ENCODE data around the gene MISP. TPM values are rescaled to one million over a fixed set of nuclear protein-coding genes. Genes with fewer than 3 reads are reported as not detected.
A peak's percentile ranks its signal among the peaks of the same experiment; 100 is the strongest.

MISP gene
- total and polyA plus RNA-seq, 12 donors: 0.01 TPM; not detected in 11

GRCh38 chr19:784541-784940 is 33.6 kb downstream of the MISP start:
- Histone ChIP-seq H3K4me1 (peaks cover 7 to 74% (median 25%) of the 10 kb centered on the region in 9 donors), H3K27me3 (peaks cover 0 to under 1% (median 0%) of the 10 kb centered on the region in 7 donors), H3K36me3 (no peaks in the 10 kb centered on the region), H3K27ac (peak overlapping the region in 6 of 10 donors; percentile 30 to 89 (median 80)), H3K9me3 (no peaks in the 10 kb centered on the region), H3K4me3 (peak overlapping the region in 2 of 10 donors; percentile 33 to 39)
- TF ChIP-seq, protein P1, sequence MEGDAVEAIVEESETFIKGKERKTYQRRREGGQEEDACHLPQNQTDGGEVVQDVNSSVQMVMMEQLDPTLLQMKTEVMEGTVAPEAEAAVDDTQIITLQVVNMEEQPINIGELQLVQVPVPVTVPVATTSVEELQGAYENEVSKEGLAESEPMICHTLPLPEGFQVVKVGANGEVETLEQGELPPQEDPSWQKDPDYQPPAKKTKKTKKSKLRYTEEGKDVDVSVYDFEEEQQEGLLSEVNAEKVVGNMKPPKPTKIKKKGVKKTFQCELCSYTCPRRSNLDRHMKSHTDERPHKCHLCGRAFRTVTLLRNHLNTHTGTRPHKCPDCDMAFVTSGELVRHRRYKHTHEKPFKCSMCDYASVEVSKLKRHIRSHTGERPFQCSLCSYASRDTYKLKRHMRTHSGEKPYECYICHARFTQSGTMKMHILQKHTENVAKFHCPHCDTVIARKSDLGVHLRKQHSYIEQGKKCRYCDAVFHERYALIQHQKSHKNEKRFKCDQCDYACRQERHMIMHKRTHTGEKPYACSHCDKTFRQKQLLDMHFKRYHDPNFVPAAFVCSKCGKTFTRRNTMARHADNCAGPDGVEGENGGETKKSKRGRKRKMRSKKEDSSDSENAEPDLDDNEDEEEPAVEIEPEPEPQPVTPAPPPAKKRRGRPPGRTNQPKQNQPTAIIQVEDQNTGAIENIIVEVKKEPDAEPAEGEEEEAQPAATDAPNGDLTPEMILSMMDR (IDR thresholded peaks at IDR 0.05): no peak
- ATAC-seq (no peak), DNase-seq (no peak)
- intact Hi-C loops (cut with DNase I): no loop called here
- whole genome bisulfite sequencing, 2 donors: 44 to 52% methylated on average over 13 of the region's 13 CpGs

GRCh38 chr19:787536-787935 is 36.6 kb downstream of the MISP start:
- Histone ChIP-seq H3K9me3 (no peaks in the 10 kb centered on the region), H3K36me3 (no peaks in the 10 kb centered on the region), H3K27ac (peak overlapping the region in 9 of 10 donors; percentile 27 to 88 (median 79)), H3K4me3 (no peak overlapping the region), H3K27me3 (no peaks in the 10 kb centered on the region), H3K4me1 (peaks cover 9 to 77% (median 42%) of the 10 kb centered on the region in 9 donors)
- WGBS, 2 donors: 85 to 88% methylated on average over 16 of the region's 16 CpGs
- intact Hi-C loops (cut with DNase I): no loop called here
- TF ChIP-seq, protein P1 (IDR thresholded peaks at IDR 0.05): no peak
- DNase-seq (no peak), ATAC-seq (no peak)

GRCh38 chr19:788686-788982 is 37.7 kb downstream of the MISP start:
- H3K4me1 ChIP-seq: peaks cover 7 to 75% (median 45%) of the 10 kb centered on the region in 9 donors
- TF ChIP-seq, protein P1 (IDR thresholded peaks at IDR 0.05): no peak
- intact Hi-C loops (cut with DNase I): no loop called here
- H3K9me3 ChIP-seq: no peaks in the 10 kb centered on the region
- no peaks in the 10 kb centered on the region for H3K27me3 ChIP-seq
- peak overlapping the region in 5 of 10 donors; percentile 4 to 32 (median 25) for H3K4me3 ChIP-seq
- ATAC-seq (peak in 2 of 8 donors; percentile 1 to 26), DNase-seq (no peak)
- H3K27ac ChIP-seq: peak overlapping the region; percentile 48 to 88 (median 80)
- no peaks in the 10 kb centered on the region for H3K36me3 ChIP-seq
- 57 to 64% methylated on average over 11 of the region's 11 CpGs for WGBS, 2 donors

DNA sequence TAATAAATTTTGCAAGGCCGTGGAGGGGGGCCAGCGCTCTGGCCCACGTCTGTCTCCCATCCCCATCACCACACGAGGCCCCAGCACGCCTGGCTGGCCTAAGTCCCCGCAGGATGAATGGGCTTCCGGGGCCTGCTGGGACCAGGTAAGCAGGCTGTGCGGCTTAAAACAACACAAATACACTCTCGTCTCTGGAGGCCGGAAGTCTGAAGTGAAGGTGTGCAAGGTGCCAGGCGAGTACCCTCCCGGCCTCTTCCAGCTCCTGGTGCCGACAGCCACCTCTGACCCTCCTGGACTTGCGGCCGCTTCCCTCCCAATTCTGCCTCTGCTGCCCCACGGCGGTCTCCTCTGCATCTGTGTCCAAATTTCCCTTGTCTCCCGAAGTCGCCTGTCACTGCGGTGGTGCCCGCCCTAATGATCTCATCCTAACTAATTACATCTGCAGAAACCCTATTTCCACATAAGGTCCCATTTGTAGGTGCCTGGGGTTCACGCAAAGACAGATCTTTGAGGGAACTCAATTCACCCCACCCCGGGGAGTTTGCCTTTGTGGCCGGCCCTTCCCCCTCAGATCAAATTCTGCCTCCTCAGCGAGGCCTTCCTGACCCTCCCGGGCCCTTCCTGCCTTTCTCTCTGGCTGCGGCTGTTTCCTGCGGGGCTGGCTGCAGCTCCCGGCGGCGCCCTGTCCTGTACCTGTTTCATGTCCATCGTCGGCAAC is 38.2 kb downstream of the MISP start:
- Histone ChIP-seq H3K4me3 (peak overlapping the region in 8 of 10 donors; percentile 4 to 32 (median 15)), H3K36me3 (no peaks in the 10 kb centered on the region), H3K4me1 (peaks cover 7 to 70% (median 45%) of the 10 kb centered on the region in 9 donors), H3K27me3 (no peaks in the 10 kb centered on the region), H3K27ac (peak overlapping the region; percentile 48 to 88 (median 80)), H3K9me3 (no peaks in the 10 kb centered on the region)
- TF ChIP-seq, protein P1 (IDR thresholded peaks at IDR 0.05): peak in 2 of 9 donors; percentile 26 to 34
- intact Hi-C loops (cut with DNase I): no loop called here
- peak; percentile 64 to 67 for DNase-seq
- peak; percentile 68 to 91 (median 87) for ATAC-seq
- 30 to 37% methylated on average over 33 of the region's 33 CpGs for WGBS, 2 donors

All from heart right ventricle (tissue), 16 donors.